Forelimb muscle (tissue), 1 donor: Measurements from ENCODE around the gene CCDC92. TPM values are rescaled to one million over a fixed set of nuclear protein-coding genes. Genes with fewer than 3 reads are reported as not detected.
"Not testable (repeated sequence)": the region's sequence is repeated elsewhere in the genome, so short reads cannot be mapped to it uniquely, and the experiment has no call there.

Experiments
- DNase-seq: peaks from one replicate; pipeline ENCODE4 v3.0.0-alpha.2; 2013; ENCODE audit warnings: low read depth
- polyA plus RNA-seq: library from polyadenylated mRNA; unstranded; fragments of 120-200 nt; gene quantifications from one replicate; pipeline ENCODE4 v1.2.1, GENCODE V29; 2013; ENCODE audit not compliant: insufficient read length

CCDC92 gene
- polyA plus RNA-seq, 1 donor = 30.0 TPM

DNA sequence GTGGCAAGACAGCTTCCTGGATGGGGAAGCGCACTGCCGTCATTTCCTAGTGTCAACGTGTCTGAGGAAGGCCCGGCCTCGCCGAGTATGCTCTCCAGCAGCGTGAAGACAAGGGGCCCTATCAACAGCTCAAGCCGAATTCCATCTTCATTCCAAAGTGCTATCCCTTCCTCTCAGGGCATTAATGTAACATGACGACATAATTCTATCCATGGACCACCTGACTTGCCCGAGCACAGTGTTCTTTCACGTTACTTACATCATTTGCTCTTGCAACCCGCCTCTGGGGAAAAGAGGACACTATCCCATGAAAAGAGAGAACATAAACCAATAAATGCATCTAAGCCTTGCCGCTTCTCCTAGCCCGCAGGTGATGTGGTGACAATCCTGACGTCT is 22.9 kb downstream of the CCDC92 start:
- DNase-seq = no peak

DNA sequence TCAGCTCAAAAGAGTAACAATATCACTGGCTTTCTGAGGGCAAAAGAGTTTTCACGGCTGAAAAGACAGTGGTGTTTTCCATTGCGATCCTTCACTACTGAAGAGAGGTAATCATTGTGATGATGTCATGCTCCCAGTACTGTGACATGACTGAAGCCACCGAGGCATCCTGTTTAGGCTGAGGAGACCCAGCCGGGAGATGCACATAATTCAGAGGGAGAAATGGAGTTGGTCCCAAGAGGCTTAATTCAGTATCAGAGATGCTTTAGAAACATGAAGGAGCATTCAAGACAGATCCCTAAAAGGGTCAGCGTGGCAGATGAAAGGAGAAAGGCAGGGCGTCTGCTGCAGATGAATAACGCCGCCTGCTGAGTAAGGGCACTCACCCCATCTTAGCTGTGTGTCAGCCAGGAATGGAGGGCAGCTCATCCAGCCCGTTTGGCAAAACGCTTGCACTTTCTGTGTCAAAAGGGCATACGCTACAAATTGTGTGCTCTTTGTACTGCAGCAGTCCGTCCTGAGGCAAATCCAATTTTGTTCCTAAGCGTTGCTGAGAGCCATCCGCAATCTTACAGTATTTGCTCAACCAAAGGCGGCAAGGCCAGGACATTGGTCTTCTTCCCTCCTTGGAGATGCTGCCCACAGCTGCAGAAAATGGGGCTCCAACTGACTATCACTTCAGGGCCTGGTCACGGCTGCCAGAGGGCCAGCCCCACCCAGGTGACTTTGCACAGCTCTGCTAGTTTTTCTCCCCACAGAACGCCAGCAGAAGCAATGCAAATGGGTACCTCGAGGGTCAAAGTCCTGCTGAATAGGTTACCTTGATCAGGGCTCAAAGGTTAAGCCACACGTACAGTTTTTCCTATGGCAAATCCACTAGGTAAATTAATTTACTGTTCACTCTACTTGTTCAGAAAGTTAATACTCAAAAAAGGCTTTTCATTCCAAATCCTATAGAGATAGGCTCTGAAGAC is 23.5 kb downstream of the CCDC92 start:
- DNase-seq = no peak

DNA sequence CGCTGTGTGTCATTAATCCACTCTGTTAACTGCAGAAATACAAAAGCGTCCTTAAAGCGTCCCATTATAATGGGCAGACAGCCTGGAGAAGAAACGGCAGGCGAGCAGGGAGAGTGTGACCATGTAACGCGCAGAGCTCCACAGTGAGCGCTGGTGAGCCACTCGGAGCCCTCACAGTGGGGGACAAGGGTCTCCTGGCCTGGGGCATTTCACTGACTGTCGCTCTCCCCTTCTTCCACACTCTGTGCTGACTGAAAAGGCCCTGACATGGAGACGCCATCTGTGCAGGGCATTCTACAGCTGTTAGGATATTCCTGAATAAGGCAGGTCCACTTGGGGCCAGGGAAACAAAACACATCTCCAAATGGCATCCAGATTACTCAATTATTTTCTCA is 24.2 kb downstream of the CCDC92 start:
- DNase-seq = no peak

DNA sequence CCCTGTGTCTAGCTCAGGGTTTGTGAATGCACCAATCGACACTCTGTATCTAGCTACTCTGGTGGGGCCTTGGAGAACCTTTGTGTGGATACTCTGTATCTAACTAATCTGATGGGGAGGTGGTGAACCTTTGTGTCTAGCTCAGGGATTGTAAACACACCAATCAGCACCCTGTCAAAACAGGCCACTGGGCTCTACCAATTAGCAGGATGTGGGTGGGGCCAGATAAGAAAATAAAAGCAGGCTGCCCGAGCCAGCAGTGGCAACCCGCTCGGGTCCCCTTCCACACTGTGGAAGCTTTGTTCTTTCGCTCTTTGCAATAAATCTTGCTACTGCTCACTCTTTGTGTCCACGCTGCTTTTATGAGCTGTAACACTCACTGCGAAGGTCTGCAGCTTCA is 25.1 kb downstream of the CCDC92 start:
- DNase-seq = not testable (repeated sequence)

DNA sequence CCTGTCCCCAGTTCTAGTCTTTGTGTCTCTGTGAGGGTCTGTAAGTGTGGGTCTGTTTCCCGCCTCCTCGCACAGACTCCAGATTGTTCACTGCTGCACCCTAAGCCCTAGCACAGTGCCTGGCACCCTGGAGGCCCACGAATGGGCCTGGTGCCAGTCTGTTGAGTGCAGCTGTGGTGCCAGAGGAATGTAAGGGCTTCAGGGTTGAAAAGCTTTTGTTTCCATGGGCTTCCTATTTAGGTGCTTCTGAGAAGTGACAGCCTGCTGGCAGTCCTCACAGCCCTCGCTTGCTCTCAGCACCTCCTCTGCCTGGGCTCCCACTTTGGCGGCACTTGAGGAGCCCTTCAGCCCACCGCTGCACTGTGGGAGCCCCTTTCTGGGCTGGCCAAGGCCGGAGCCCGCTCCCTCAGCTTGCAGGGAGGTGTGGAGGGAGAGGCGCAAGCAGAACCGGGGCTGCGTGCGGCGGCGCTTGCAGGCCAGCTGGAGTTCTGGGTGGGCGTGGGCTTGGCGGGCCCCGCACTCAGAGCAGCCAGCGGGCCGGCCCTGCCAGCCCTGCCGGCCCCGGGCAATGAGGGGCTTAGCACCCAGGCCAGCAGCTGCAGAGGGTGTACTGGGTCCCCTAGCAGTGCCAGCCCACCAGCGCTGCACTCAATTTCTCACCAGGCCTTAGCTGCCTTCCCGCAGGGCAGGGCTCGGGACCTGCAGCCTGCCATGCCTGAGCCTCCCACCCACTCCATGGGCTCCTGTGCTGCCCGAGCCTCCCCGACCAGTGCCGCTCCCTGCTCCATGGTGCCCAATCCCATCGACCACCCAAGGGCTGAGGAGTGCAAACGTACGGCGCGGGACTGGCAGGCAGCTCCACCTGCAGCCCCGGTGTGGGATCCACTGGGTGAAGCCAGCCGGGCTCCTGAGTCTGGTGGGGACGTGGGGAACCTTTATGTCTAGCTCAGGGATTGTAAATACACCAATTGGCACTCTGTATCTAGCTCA is 25.8 kb downstream of the CCDC92 start:
- not testable (repeated sequence) for DNase-seq

DNA sequence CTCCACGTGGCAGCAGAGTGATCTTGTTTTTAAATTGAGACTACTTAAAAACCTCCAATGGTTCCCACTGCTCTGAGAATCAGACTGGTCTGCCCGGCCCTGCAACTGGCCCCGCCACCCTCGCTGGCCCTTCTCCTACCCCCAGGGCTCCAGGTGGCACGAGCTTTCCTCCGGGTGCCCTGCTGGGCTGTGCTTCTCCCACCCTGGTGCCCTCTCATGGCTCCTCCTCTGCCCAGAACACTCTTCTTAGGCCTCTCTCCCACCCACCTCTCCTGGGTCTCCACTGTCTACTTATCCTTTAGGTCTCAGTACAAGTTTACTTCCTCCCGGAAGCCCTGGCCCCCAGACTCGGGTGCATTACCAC is 26.5 kb downstream of the CCDC92 start:
- no peak for DNase-seq

DNA sequence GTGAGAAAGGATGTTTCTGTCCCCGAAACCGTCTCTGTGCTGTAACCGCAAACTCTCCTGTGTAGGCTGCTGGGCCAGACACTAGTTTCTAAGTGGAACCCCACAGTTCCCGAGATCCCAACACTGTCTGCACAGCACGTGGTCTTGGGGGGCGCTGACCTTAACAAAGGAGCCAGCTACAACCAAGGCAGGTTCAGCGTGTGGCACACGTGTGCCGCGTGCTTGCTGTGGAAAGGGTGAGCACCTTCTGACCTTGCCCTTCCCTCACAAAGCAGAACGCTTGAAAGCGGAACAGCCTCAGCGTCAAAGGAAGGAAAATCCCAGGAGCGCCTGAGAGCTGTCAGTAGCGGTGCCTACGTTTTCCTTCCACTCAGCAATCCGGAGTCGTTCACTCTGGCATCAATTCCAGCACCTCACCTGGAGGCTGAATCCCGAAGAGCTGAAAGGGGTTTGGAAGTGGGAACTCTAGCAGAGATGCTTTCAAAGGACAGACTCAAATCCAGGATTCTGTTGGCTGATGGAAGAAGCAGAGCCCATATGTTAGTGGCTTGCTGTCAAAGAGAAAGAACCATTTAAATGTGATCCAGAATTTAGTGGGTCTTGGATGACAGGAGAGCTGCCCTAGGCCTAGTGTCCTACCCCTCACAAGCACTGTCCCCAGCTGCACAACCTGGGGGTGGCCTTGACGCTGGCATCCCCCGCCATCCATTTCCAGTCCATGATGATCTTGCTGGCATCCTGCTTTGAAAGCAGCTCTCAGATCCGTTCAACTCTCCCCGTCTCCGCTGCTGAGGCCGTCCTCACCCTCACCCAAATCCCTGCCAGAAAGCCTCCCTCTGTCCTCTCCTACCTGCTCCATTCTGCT is 27.1 kb downstream of the CCDC92 start:
- DNase-seq = no peak

DNA sequence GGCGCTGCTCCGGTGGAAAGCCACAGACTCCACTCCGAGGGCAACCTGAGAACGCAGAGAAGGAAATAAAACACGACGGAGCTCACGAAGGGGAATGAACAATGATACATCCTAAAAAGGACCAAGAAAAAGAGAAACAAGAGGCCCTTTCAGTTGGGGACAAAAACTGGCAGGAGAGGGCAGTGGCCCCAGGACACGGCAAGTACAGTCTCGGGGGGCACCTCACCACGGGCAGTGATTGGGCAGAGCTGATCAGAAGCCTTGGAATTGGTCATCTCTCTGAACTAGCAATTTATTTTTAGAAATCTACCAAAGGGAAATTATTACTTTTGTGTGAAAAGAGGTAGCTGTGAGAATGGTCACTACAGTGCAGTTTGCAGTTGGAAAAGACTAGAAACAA is 27.9 kb downstream of the CCDC92 start:
- DNase-seq = no peak

DNA sequence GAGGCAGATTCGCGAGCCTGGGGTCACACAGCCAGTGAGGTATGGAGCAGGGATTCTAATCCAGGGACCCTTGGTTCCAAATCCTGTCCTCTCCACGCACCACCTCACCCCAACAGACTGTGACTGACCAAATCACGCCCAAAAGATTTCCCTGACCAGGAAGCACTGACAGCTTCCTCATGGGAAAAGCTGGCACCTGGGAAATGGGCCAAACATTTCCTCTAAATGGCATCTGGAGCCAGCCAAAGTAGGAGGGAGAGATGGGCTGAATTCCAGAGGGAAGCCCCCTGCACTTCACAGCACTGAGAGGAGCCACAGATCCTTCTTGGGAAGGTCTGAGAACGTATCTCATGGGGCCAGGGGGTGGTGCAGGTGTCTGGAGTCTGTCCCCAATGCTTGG is 28.8 kb downstream of the CCDC92 start:
- DNase-seq = no peak

DNA sequence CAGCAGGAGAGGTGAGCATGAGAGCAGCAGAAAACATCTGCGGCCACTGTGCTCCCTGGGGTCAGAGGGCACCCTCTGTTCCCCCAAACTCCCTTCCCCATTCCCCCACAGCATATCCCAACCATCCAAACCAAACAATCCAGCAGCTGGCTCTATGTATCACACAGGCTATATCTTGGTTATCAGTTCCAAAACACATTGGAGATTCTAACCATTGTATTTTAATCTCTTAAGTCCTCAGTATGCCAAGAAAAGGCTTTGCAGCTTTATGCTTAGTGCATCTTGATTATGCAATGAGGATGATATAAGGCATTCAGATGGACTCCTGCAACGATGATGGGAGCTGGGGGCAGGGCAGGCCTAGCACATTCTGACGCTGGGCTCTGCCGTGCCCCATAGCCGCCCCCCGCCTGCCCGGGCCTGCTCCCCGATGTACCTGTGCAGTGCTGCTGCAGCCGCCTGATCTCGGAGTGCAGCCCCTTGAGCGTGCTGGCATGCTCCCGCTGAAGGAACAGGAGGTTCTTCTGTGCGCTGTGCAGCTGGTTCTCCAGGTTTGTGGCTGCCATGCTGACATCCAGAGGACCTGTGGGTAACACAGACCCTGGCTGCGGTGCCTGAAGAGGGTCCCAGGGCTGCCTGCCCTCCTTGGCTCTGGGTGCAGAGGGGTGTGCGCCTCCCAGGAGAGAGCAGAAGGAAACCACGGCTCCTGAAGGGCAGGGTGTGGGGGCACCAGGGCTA is 29.6 kb downstream of the CCDC92 start:
- DNase-seq = no peak

DNA sequence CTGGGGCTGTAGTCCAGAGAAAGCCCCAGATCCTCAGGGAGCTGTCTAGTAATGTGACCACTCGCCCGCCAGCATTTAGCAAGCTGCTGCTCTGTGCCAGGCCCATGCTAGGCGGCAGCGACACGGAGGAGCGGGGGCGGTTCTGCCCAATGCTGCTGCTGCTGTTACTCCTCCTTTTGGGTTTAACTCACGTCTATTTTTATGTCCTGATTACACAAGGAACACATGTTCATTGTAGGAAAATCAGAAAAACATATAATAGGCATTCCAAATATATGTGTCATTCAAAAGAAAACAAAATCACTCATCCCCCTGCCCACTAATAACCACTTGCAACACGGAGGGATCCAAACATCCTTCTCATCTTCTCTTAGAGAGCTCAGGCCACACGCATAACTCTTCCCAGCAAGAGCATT is 30.4 kb downstream of the CCDC92 start:
- no peak for DNase-seq

DNA sequence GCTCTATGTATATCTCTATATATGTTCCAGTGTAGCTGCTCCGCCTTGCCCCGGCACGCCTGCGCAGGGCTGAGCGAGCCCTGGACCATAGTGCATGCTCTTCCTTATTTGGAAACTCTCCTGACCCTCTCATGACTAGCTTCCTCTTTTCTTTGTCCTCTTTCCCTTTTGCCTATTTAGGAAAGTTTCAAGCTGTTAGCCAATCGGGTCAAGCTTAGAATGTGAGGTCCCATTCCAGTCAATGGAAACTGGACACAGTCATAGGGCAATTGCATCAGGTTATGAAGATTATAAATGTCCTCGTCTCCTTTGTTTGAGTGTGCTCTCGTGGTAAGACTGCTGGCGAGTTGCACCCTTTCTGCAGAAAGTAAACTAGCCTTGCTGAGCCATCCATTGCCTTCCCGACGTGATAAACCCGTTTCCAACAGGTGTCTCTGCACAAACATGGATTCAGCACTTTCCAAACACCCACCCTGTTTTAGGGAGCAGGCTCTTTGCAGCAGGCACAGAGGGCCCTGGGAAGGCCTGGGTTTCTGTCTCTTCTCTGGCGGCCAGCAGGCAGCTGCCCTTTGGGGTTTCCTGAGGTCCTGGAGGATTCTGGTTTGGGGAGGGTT is 30.9 kb downstream of the CCDC92 start:
- DNase-seq = no peak

DNA sequence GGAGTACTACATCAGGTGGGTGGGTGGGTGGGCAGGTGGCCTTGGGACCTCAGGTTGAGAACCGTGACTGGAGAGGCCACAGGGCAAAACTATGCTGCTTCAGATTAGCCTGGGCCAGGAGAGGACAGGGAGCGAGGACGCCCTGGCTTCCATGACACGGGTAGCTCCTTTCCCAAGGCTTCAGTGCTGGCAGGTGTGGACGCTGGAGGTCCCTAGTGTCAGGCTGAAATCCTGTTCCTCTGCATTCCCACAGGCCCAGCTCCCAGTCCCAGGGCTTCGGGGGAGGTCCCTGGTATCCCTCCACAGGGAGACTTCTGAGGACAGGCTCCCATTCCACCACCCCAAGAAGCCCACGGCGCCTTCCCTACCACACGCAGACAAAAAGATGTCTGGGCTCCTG is 31.6 kb downstream of the CCDC92 start:
- DNase-seq = no peak

DNA sequence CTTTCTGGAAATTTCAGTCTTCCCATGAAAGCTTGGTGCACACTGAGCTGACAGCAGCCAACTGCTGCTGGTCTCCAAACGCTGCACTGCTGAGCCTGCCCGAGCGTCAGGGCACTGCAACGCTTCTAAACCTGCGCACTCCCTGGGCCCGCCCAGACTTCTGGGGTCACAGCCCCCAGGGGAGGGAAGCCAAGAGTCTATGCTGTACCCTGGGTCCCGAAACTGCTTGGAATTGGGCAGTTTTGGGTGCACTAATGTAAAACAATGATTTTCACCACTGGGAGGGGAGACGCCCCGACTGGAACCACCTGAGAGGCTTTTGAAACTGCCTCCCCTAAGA is 32.0 kb downstream of the CCDC92 start:
- DNase-seq = no peak

DNA sequence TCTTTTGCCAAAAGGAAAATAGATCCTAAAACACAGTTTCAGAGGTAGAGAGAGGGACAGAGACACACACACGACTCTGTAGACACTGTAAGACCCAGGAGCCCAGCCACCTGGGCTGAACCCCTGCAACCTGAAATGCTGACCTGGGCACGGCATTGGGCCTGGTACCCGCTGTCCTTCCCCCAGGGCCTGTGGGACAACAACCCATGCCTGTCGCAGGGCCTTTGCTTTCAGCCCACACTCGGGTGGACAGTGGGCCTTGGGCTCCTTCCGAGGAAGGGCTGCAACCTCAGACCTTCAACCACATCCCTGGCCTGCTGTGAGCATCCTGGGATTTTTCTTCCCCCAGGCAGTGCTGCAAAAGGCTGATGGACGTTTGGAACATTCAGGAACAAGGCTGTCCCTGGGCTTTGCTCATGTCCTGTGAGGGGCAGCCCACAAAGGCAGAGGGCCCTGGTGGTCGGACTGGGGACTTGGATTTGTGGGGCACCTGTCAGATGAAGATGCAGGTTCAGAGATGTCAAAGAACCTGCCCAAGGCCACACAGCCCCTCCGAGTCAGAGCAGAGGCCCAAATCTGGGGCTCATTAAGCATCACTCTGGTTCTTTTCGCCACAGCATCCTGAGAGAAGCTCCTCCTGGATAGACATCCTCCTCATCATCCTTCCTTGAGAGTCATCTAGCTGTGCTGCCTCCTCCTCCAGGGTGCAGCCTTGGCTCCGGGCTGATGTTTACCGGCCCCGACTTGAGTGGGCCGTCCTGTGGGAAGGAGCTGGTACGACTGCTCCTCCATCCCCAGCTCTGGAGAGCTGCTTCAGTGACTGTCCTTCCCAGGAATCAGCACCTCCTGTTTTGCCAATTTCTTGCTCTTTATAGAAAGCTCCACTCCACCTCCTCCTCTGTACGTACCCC is 32.7 kb downstream of the CCDC92 start:
- DNase-seq = no peak

DNA sequence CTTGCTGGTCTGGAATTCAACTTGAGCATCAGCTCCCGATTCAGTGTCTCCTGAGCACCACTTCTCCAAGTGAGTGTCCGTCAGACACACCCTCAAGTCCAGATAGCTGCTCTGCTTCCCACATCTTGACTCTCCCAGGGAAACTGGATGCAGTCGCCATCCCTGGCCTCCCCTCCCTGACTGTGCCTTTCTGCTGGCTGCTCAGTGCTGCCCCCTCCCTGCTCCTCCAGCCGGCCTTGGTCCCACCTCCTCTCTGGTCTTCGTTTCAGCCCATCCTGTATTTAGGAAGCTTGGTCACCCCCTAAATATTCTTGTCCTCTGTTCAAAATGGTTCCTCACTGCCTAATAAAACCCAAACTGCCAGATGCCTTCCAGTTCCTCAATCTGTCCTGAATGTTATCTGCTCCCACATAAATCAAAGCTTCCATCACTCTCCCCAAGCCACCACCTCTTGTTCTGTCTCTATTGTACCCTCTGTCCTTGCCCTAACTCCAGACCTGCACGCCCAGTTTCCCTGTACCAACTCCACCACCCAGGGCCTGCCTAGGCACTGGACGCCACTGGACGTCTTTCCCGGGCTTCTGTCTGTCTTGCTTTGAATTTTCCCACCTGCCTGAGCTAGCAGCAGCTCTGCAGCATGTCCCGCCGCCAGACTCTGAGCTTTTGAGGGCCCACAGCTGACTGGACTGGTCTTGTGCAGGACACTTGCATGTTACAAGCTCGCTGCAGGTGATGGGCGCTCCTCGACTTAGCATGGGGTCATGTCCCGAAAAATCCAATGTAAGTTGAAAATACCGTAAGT is 33.8 kb downstream of the CCDC92 start:
- DNase-seq = no peak

DNA sequence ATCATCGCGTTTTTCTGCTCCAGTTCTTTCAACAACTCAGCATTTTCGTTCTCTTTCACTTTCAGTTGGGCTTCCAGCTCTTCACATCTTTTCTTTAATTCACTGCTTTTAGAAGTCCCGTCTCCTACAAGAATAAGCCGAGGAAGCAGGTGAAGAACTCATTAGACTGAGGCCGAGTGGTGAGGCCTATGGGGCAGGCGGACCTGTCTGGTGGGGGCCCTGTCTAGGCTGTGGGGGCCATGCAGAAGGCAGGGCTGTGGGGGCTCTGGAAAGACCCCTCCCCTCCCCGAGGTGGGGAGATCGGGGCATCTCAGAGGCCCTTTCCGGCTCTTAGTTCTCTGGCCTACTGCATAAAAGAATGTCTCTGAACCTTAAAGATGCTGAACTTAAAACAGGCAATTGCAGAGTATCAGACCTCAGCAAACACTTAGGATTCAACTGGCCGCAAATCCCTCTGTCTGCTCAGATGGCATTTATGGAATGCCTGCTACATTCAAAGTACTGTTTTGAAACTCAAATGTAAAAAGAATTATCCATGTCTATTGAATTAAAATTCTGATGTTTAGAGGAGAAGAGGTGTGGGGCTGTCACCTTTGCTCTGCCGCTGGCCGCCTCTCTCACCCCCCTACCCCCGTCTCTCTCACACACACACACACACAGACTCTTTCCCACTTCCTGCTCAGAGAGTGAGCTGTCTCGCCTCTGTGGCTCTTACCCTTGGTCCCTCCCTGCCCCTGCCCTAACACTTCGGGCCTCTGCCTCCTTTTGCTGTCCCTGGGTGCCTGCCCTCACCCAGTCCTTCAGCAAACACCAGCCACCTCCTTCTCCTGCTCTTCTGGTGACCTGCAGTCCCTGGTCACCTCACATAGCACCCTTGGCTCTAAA is 34.7 kb downstream of the CCDC92 start:
- no peak for DNase-seq
